GM19035 (cell line): ENCODE results near the gene HYCC2.
"Not testable (repeated sequence)": the region's sequence is repeated elsewhere in the genome, so short reads cannot be mapped to it uniquely, and the experiment has no call there.

Experiments
- ATAC-seq: cut with Tn5 transposase; IDR thresholded peaks from one replicate; pipeline ENCODE4 v1.9.1; 2021; ENCODE audit not compliant: unreplicated experiment

HYCC2 gene

DNA sequence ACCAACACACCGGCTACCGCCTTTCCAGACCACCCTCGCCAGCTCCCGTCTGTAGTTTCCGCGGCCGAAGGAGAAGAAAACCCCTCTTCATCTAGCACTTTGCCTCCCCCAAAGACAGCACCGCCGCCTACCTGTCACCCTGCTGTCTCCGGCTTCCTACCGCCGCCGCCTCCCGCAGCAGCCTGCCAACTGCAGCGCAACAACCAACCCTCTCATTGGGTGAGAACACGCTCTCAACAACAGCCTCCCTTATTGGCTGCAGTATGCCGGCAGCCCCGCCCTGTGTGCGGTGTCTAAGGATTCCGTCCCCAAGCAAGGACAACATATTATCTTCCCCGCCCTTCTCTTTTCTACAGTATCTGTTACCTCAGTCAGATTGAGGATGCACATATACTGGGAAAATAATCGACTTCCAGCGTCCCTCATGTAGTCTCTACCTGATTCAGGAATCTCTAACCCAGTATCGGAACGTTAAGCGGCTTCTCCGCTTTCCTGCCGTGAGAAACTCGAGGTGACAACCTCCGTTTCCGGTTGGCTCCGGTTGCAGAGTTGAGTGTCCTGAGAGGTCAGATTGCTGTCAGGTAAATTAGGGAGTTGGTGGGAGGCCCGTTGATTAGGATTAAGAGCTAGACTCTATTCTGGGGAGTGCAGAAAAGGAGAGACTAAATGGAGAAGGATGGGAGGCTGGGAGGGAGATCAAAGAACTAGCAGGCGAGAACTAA, at the start of gene HYCC2, which contains the start of gene NDUFB3:
Gene HYCC2 (minus strand): TSS at position 193 of the 722 bp plus-strand sequence. CDS start 47,662 bp downstream, outside the sequence.
Gene NDUFB3 (plus strand): TSS at position 523 of the 722 bp plus-strand sequence. CDS start 6,882 bp downstream, outside the sequence.
- peak; percentile 98 for ATAC-seq

DNA sequence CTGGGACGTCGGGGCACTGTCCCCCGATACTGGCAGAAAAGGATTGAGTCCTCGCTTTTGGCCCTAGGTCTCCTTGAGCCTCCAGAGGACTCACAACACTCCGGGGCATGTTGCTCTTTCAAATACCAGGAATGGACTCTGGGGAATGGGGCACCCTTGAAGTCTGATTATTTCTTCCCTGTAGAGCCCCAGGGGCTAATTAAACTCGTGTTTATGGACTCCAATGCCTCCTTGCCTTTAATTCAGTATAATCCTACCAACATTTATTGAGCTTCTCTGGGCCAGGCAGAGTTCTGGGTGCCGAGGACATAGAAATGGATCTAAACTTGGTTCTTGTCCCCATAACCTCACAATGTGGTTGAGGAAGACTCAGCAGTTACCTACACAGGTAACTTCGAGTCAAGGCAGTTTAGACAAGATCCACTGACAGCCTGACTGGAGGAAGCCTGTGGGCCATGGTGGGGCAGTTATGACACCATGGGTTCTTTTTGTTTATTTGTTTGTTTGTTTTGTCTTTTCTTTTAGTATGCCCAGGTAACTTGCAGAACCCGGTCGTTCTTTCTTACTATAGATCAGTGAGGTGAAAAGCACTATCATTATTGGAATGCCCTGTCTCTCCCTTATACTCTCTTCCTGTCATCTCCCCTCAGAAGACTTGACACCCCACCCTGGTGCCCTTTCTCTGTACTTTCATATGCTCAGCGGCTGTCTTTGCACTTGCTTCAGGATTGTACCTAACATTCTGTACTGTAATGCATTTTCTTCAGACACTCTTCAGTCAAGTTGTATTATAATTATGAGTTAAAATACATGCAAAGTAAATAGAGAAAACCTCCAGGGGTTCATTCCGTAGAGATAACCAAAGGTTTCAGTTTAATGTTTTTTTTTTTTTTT, 47.7 kb upstream of the HYCC2 start:
- ATAC-seq: no peak

DNA sequence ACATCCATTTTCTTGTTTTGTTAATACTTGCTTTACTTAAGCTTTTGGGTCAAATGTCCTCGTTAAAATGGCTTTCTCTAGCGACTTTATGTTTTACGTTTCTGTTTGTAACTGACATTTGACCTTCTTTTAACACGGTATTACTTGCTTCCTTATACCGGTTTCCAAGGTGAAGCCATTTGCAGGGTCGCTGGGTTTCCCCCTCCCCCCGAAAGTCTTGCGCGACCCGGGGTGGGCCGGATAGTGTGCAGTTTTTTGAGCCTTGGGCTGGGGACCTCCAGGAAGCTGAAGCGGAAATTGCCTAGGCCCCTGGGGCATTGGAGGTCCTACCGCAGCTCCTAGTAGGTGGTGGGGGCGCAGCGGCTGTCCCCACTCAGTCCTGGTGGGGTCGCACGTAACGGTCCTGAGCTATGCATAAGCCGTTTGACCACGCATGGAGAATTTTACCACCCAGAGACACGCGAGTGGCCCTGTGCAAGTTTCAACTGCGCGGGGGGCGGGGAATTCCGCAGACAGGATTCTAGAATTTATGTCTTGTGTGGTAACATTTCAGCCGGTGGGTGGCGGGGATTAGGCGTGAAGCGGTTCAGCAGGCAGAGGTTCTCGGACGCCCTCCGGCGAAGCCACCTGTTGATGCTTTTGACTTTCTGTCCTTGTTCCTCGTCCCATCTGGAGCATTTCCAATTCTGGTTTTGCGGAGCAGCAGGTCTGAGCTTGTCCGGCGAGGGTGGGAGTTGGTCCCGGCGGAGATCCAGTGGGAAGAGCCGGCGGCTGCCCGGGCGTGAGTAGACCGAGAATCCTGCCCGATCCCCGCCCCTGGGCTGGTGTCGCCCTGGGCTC, 46.9 kb upstream of the HYCC2 start:
- peak; percentile 44 for ATAC-seq

DNA sequence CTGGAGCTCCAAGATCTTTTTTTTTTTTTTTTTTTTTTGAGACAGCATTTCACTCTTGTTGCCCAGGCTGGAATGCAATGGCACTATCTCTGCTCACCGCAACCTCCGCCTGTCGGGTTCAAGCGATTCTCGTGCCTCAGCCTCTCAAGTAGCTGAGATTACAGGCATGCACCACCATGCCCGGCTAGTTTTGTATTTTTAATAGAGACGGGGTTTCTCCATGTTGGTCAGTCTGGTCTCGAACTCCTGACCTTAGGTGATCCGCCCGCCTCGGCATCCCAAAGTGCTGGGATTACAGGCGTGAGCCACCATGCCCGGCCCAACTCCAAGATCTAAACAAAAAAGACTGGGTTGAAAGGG, 46.2 kb upstream of the HYCC2 start:
- not testable (repeated sequence) for ATAC-seq

DNA sequence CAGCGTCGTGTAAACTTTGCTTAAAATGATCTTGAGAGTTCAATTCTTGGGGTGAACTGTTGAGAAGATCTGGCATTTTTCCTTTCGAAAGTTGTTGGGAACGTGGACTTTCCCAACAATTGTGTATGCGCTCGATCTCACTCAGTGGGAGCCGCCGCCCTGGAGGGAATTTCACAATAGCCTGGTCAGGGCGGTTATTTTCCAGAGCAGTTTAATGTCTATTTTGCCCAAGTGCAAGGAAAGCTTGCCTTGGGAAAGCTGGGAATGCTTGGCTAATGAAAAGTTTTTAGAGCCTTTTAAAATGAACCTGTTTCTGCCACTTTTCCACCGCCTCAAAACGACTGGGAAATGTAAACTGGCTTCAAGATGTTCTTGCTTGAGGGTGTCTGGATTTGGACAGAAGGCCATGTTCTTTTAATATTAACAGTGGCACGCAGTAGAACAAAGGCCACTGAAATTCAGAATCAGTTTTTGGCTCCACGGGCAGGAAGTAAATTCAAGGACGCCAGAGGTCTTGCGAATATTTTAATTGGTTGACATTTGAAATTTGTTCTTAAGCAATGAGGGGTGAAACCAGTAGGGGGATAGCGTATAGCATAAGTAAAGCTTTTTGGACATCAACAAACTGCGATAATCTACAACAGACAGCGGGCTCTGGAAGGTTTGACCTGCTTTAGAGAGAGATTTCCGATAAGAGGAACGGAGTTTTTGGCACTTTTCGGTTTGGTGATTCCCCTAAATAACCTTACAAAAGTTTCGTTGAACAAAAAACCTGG, 45.7 kb upstream of the HYCC2 start:
- ATAC-seq: peak; percentile 28

DNA sequence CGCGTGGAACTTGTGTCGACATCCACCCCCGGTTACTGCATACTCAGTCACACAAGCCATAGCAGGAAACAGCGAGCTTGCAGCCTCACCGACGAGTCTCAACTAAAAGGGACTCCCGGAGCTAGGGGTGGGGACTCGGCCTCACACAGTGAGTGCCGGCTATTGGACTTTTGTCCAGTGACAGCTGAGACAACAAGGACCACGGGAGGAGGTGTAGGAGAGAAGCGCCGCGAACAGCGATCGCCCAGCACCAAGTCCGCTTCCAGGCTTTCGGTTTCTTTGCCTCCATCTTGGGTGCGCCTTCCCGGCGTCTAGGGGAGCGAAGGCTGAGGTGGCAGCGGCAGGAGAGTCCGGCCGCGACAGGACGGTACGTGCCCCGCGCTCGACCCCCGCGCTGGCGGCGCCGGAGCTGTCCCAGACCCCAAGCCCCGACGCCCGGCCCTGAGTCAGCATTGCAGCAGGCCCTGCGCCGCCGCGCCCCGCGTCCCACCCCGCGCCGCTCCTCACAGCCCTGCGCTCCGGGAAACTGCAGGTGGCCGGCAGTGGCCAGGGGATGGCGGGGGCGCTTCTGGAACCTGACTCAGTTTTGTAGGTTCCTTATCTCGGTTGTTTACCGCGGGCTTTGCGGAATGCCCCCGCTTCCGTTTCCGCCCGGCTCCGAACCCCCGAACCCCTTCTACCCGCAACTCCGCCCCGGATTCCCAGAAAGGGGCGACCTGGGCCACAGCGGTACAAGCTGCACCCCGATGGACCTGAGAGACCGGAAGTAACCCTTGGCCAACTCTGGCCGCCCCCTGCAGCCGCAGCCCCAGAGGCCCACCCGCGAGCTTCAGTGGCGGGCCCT, 44.9 kb upstream of the HYCC2 start, which contains the start of gene CFLAR:
Gene CFLAR (plus strand): TSS at position 50 of the 844 bp plus-strand sequence. CDS start 13,702 bp downstream, outside the sequence.
- peak; percentile 40 for ATAC-seq

DNA sequence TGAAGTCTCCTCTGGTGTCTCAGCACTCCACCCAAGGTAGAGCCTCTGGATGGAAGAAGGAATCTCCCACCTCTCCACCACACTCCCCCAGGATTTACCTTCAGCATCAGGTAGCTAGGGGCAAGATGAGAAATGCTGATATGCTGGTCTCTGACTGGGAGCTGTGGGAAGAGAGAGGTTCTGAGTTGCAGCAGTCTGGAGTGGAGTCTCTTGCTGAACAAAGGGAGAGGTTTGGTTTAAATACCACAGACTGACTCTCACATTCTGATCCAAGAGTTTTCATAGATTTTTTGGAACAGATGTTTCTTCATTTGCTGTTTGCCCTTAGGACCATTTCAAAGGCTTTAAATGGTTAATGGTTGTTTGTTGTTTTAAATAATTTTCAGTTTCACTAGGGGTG, 43.4 kb upstream of the HYCC2 start:
- ATAC-seq: no peak

DNA sequence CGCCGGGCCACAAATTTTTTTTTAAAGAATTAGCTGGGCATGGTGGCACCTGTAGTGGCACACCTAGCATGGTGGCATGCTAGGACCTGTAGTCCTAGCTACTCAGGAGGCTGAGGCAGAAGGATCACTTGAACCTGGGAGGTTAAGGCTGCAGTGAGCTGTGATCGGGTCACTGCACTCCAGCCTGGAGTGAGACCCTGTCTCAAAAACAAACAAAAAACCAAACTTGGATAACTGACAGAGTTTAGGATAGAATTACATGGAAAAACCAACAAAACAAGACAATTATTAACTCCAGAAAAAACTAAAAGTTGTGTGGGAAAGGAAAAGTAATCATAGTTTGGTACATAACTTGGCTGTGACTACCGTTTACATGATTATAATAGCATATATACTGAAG, 42.9 kb upstream of the HYCC2 start:
- ATAC-seq: no peak

DNA sequence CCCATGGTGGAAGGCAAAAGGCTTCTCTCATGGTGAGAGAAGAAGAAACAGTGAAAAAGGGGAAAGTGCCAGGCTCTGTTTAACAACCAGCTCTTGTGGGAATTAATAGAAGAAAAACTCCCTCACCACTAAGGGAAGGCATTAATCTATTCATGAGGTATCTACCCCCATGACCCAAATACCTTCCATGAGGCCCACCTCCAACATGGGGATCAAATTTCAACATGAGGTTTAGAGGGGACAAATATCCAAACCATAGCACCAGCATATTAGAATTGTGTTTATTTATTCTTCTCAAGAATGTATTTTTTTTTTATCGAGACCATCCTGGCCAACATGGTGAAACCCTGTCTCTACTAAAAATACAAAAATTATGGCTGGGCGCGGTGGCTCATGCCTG, 39.6 kb upstream of the HYCC2 start:
- no peak for ATAC-seq

DNA sequence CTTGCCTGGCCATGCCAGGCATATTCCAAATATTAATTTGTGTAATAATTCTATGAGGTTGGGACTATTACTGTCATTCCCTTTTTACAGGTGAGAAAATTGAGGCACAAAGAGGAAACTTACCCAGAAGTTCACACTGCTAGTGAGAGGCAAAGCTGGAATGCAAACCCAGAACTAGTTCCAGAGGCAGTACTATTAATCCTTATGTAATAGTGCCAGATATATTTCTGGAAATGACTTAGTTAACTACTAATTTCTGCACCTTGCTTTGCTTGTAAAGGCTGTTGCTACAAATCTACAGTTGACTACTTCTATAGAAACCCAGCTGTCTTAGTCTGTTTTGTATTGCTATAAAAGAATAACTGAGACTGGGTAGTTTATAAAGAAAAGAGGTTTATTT, 39.1 kb upstream of the HYCC2 start:
- ATAC-seq: no peak

DNA sequence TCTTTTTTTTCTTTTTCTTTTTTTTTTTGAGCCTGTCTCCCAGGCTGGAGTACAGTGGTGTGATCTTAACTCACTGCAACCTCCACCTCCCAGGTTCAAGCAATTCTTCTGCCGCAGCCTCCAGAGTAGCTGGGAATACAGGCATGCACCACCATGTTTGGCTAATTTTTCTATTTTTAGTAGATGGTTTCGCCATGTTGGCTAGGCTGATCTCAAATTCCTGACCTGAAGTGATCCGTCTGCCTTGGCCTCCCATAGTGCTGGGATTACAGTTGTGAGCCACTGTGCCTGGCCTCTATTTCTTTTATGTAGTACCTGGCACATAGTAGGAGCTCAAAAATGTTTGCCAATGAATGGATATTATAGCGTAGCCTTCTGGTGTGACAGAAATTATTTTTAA, 37.7 kb upstream of the HYCC2 start:
- ATAC-seq: no peak

DNA sequence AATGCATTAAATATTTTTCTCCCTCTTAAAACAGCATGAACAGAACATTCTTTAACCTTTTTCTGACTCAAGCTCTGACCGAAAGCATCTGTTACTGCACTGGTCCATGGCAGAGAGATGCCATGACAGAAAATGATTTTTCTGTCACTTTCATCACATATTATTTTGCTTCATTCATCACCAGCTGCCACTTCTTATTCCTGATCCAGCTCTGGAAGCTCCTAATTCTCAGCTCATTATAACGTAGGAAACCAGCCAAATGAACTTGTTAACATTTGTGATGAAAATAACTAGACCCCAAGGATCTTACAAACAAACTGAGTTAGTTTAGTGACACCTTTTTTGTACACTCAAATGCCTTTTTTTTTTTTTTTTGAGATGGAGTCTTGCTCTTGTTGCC, 36.9 kb upstream of the HYCC2 start:
- no peak for ATAC-seq

DNA sequence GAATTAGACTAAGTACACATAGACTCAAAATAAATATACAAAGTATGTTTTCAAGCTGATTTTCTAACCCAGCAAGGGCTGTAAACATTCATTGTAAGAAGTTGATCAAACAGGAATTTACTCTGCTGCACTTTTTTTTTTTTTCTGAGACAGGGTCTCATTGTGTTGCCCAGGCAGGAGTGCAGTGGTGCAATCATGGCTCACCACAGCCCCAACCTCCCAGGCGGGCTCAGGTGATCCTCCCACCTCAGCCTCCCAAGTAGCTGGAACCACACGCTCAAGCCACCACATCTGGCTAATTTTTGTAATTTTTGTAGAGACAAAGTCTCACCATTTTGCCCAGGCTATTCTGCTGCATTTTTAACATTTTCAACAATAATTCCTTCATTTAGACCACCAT, 36.2 kb upstream of the HYCC2 start:
- ATAC-seq: no peak

DNA sequence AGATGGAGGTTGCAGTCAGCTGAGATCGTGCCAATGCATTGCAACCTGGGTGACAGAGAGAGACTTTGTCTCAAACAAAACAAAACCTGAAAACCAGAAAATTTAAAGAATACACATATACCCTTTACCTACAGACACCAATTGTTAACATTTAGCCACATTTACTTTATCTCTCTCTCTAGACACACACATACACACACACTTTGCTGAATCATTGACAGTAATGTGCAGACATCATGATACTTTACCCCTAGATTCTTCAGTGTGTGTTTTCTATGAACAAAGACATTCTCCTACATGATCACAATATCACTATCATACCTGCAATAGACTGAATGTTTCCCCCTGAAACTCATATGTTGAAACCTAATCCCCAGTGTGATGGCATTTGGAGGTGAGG, 34.3 kb upstream of the HYCC2 start:
- no peak for ATAC-seq

DNA sequence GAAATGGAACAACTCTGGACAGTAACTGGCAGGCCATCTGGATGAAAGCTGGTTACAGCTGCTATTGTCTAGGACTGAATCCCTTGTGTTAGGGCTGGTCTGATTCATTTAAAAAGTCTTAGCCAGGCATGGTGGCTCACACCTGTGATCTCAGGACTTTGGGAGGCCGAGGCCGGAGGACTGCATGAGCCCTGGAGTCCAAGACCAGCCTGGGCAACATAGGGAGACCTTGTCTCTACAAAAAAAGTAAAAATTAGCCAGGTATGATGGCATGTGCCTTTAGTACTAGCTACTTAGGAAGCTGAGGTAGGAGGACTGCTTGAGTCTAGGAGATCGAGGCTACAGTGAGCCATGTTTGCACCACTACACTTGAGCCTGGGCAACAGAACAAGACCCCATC, 29.0 kb upstream of the HYCC2 start:
- ATAC-seq: no peak

DNA sequence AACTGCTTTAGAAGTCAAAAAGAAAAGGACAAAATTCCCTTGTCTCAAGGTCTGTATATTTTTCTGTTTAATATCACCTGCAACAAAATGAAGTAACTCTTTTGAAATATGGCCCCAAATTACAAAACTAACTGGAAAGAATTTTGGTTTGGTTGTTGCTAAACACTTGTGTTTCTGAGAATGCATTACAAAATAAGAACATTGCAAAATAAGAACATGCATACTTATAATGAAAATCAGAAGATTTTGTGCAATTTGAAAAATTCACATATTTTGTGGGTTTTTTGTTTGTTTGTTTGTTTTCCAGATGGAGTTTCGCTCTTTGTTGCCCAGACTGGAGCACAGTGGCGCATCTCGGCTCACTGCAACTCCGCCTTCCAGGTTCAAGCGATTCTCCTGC, 22.1 kb upstream of the HYCC2 start:
- no peak for ATAC-seq

DNA sequence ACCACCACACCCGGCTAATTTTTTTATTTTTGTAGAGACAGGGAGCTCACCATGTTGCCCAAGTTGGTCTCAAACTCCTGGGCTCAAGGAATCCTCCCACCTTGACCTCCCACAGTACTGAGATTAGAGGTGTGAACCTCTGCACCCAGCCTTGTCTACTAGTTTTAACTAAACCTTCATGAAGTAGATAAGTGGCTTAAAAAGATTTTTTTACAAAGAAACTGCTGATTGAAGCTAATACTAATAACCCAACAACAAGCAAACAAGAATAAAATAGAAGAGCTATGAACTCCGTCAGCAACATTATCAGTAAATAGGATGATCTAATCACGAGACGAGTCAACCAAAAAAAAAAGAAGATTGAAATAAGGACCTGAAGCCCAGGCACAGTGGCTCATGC, 19.1 kb upstream of the HYCC2 start:
- no peak for ATAC-seq

DNA sequence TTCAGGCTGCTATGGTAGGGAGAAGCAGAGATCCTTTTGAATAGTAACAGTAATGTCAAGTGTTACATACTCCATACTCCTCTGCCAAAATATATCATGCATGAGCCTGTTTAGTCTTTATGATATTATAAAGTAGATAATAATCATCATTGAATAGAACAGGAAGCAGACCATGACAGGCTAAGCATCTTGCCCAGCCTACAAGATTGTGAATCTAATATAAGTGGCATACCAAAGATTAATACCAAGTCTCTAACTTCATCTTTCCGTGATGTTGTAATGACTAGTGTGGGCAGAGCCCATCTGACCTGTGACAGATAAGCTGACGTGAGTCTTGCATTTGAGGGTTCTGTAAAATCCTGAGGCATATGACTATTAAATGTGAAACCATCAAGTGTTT, 13.4 kb upstream of the HYCC2 start:
- ATAC-seq: no peak

DNA sequence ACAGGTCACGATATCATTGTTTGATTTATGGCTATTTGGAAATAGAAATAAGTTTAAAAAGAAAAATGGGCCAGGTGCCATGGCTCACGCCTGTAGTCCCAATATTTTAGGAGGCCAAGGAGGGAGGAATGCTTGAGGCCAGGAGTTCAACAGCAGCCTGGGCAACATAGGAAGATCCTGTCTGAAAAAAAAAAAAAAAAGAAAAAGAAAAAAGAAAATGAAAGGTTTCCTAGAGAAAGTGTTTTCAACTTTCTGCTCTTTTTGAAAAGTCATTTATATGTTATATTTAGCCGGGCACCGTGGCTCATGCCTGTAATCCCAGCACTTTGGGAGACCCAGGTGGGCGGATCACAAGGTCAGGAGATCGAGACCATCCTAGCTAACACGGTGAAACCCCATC, 3.5 kb upstream of the HYCC2 start:
- ATAC-seq: no peak

DNA sequence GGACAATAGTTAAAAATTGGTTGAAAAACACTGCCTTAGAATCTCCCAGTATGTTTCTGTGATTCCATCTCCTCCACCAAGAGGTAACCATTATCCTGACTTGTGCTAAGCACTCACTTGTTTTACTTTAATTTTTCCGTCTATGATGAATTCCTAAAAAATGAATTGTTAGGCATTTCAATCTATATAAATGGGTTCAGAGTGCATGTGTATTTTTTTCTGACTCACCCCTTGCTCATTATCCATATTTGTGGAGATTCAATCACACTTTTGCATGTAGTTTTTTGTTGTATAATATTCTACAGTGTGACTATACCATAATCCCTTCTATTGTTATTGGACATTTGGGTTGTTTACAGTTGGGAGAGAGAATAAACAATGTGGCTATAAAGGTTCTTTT, 1.6 kb upstream of the HYCC2 start:
- ATAC-seq: no peak
